Activated CD4-positive, alpha-beta T cell treated with anti-CD3 and anti-CD28 coated beads, Interleukin-2, amount 50 U/mL, for 16 hours (primary cell): ENCODE data around the gene POTEB.
"Not testable (repeated sequence)": the region's sequence is repeated elsewhere in the genome, so short reads cannot be mapped to it uniquely, and the experiment has no call there.

ENCODE experiments used
- DNase-seq: peaks from one replicate; pipeline ENCODE4 v3.0.0-alpha.2; 2020

The POTEB gene

DNA sequence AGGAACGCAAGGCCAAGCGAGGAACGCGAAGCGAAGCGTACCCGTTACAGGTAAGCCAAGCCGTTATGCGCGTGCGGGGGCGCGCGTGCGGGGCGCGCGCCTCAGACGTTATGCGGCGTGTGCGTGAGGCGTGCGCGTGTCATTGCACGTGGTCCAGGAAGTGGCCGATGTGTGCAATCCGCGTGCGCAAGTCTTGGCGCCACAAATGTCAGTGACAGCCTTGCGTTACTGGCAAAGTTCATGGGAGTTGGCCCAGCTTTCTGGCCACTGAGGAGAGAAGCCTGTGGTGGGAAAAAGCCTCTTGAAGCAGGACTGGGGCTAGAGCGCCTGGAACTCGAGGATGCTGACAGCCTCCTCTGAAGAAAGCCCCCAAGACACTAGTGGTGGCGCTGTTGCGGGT lies at the start of gene POTEB:
POTEB (minus strand) TSS at position 101 of the 400 bp plus-strand sequence. CDS start 489 bp downstream, outside the sequence.
- DNase-seq = not testable (repeated sequence)

DNA sequence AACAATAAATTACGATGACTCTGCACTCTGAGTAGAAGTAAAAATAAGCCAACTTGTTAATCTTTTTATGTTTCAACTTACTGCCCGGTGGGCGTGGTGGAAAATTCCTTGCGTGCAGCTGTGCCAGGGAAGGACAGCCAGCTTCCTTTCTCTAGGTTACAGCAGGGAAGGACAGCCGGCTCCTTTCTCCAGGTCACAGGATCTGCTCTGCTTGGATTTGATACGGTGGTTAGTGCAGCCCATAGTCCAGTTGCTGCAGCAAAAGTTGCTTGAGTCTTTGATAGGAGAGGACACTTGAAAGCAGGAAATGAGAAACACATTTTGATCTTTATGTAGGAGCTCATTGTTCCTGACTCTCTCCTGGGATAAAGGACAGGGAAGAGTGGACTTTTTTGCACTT lies 13.4 kb upstream of the POTEB start:
- not testable (repeated sequence) for DNase-seq

DNA sequence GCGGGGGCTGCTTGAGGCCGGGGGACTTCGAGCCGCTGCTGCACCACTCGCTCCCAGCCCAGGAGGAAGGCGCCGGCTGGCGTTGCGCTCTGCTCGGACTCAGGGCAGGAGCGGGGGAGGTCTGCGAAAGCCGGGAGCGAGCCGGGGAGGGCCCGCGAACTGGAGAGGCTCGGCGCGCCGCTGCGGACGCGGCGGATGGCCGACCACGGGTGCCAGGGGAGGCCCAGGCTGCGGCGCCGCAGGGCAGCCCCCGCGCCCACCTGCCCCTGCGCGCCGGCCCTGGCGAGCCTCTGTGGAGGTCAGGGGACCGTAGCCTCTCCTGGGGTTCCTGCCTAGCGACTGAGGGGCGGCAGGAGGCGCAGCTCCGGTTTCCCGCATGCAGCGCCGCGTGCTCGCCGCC lies 12.0 kb upstream of the POTEB start:
- DNase-seq = not testable (repeated sequence)

DNA sequence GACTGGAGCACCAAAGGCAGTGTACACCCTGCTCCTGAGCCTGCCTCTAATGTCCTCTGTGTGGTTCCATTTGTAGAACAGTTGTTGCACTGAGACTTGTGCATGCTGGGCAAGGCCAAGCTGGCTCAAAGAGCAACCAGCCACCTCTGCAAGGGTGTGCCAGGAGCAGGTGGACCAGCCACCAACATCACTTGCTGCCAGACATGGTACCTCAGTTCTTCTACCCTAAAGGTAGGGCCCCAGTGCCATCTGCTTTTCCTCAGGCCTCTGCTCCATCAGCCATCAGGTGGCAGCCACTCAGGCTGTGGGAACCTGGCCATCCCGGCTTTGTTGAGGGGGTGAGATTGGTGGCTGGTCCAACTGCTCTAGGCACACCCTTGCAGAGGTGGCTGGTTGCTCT lies 38.7 kb downstream of the POTEB start:
- not testable (repeated sequence) for DNase-seq
